ENCODE results near the gene SUPT4H1. TPM values are rescaled to one million over a fixed set of nuclear protein-coding genes. Genes with fewer than 3 reads are reported as not detected.
A peak's percentile ranks its signal among the peaks of the same experiment; 100 is the strongest.

Gene SUPT4H1
- total and polyA plus RNA-seq, 9 of the 15 experiments (the other 6 are each of a cell fraction or from before 2014, with no cell fraction given), result 62.1 to 320 (median 117) TPM

- TF ChIP-seq ZFP1 (CRISPR knock-in tag; IDR thresholded peaks at IDR 0.05) (0 out of 2 replicates have a peak, but pooled peaks have one; percentile 51), CAMTA2 (CRISPR knock-in tag; conservative IDR thresholded peaks at IDR 0.05) (no peak), MXD1 (CRISPR knock-in tag; IDR thresholded peaks at IDR 0.05; ENCODE audit: borderline replicate concordance, poor library complexity, severe bottlenecking) (no peak), CC2D1A (IDR thresholded peaks at IDR 0.05) (peak; percentile 57; the same call in 1 of the 2 replicates), ZNF41 (CRISPR knock-in tag; conservative IDR thresholded peaks at IDR 0.05) (no peak), ZNF253 (CRISPR knock-in tag; conservative IDR thresholded peaks at IDR 0.05) (no peak), NCOA1 (IDR thresholded peaks at IDR 0.05; ENCODE audit: low read depth) (no peak), XRCC5 (IDR thresholded peaks at IDR 0.05; ENCODE audit: low read depth, low read length) (no peak; the same call in 1 of the 2 replicates), ELF2 (CRISPR knock-in tag; IDR thresholded peaks at IDR 0.05) (0 out of 2 replicates have a peak, but pooled peaks have one; percentile 24), HDAC8 (tag; IDR thresholded peaks at IDR 0.05) (no peak), NUFIP1 (IDR thresholded peaks at IDR 0.05; ENCODE audit: partially characterized antibody) (no peak), PTBP1 (IDR thresholded peaks at IDR 0.05; ENCODE audit: low read depth, low read length) (peak; percentile 95; the same call in 1 of the 2 replicates), GTF2F1 (IDR thresholded peaks at IDR 0.05; ENCODE audit: low read depth, low read length) (no peak), ATF2 (CRISPR knock-in tag; IDR thresholded peaks at IDR 0.05) (no peak), FOXA1 (IDR thresholded peaks at IDR 0.05; ENCODE audit: borderline replicate concordance) (no peak), DEAF1 (CRISPR knock-in tag; IDR thresholded peaks at IDR 0.05) (0 out of 2 replicates have a peak, but pooled peaks have one; percentile 35), HOMEZ (CRISPR knock-in tag; IDR thresholded peaks at IDR 0.05) (no peak)
- TF ChIP-seq, protein P1, sequence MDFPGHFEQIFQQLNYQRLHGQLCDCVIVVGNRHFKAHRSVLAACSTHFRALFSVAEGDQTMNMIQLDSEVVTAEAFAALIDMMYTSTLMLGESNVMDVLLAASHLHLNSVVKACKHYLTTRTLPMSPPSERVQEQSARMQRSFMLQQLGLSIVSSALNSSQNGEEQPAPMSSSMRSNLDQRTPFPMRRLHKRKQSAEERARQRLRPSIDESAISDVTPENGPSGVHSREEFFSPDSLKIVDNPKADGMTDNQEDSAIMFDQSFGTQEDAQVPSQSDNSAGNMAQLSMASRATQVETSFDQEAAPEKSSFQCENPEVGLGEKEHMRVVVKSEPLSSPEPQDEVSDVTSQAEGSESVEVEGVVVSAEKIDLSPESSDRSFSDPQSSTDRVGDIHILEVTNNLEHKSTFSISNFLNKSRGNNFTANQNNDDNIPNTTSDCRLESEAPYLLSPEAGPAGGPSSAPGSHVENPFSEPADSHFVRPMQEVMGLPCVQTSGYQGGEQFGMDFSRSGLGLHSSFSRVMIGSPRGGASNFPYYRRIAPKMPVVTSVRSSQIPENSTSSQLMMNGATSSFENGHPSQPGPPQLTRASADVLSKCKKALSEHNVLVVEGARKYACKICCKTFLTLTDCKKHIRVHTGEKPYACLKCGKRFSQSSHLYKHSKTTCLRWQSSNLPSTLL (IDR thresholded peaks at IDR 0.05), result no peak
- TF ChIP-seq, protein P2, sequence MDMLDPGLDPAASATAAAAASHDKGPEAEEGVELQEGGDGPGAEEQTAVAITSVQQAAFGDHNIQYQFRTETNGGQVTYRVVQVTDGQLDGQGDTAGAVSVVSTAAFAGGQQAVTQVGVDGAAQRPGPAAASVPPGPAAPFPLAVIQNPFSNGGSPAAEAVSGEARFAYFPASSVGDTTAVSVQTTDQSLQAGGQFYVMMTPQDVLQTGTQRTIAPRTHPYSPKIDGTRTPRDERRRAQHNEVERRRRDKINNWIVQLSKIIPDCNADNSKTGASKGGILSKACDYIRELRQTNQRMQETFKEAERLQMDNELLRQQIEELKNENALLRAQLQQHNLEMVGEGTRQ (CRISPR knock-in tag; IDR thresholded peaks at IDR 0.05), result no peak
- TF ChIP-seq, protein P3, sequence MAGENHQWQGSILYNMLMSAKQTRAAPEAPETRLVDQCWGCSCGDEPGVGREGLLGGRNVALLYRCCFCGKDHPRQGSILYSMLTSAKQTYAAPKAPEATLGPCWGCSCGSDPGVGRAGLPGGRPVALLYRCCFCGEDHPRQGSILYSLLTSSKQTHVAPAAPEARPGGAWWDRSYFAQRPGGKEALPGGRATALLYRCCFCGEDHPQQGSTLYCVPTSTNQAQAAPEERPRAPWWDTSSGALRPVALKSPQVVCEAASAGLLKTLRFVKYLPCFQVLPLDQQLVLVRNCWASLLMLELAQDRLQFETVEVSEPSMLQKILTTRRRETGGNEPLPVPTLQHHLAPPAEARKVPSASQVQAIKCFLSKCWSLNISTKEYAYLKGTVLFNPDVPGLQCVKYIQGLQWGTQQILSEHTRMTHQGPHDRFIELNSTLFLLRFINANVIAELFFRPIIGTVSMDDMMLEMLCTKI (IDR thresholded peaks at IDR 0.05; ENCODE audit: partially characterized antibody), result no peak
Measured at GRCh38 chr17:58338454-58338840, 13.6 kb downstream of the SUPT4H1 start (continued).
